Left colon (tissue), 2 donors: Measurements from ENCODE around the gene PDZK1IP1. TPM values are rescaled to one million over a fixed set of nuclear protein-coding genes. Genes with fewer than 3 reads are reported as not detected.
"Not testable (repeated sequence)": the region's sequence is repeated elsewhere in the genome, so short reads cannot be mapped to it uniquely, and the experiment has no call there.

ENCODE experiments used
- ATAC-seq: fragments of 200-7000 bp; cut with Tn5 transposase; one replicate; pipeline ENCODE4 v1.9.1; 2020; ENCODE audit warnings: mild to moderate bottlenecking, moderate library complexity
- DNase-seq, 2 donors: peaks; one replicate each; pipeline ENCODE4 v3.0.0-alpha.2; 2020
- intact Hi-C, 2 donors: fragments of 100-400 bp; cut with DNase I in 1 of 2; cut with micrococcal nuclease in 1 of 2; formaldehyde crosslinking; loops; one replicate each; pipeline versions ENCODE4 v1.11.2 to v1.14.0; 2022; cut with DNase I, micrococcal nuclease
- total RNA-seq, 2 donors: library from RNA; stranded (reverse); fragmentation: NEBNext Ultra II Directional; extraction: Animal tissue kit (Norgen Biotek cat#: 25700); gene quantifications; one replicate each; pipeline ENCODE4 v1.2.1, GENCODE V29; 2021
- donor health status: DM: no; HTN: no; CAD: no.
- donor health status: DM: yes; HTN: yes; CAD: no.

The PDZK1IP1 gene
- total RNA-seq, 2 donors from 2014 or later: 32.4 to 107 TPM

GRCh38 chr1:47164552-47164951 is 25.3 kb downstream of the PDZK1IP1 start:
- ATAC-seq (no peak), DNase-seq (no peak)
- intact Hi-C loops: no loop called here

- ATAC-seq: no peak
- intact Hi-C loops: no loop called here
- no peak for DNase-seq
These were observed 28.4 kb downstream of the PDZK1IP1 start for GRCh38 chr1:47161298-47162040.

- intact Hi-C loops: no loop called here
- no peak for ATAC-seq
- no peak for DNase-seq
These were observed 29.1 kb downstream of the PDZK1IP1 start for GRCh38 chr1:47160716-47161115.

GRCh38 chr1:47157957-47158356 is 31.9 kb downstream of the PDZK1IP1 start:
- intact Hi-C loops, DNase-seq, ATAC-seq: not testable (repeated sequence)

GRCh38 chr1:47156457-47156856 is 33.4 kb downstream of the PDZK1IP1 start:
- DNase-seq, ATAC-seq, intact Hi-C loops: not testable (repeated sequence)

DNA sequence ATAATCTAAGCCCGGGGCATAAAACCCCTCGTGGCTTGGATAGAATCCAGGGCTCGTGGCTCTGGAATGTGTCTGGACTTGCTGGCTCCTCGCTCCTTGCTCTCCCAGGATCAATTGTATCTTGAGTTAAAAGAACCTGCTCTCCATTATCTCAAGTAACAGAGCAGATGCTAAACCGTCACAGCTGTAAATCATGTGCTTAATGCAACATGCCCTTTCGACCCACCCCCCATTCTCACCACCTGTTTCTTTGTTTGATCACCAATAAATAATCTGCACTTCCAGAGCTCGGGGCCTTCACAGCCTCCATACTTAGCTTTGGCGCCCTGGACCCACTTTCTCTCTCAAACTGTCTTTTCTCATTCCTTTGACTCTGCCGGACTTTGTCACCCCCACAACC is 40.7 kb downstream of the PDZK1IP1 start:
- ATAC-seq, intact Hi-C loops: not testable (repeated sequence)

GRCh38 chr1:47147047-47147785 is 42.6 kb downstream of the PDZK1IP1 start:
- intact Hi-C loops: no loop called here
- ATAC-seq: no peak
- no peak for DNase-seq

More for the DNA sequence above, 40.7 kb downstream of the PDZK1IP1 start:
- not testable (repeated sequence) for DNase-seq

- intact Hi-C loops, DNase-seq, ATAC-seq: not testable (repeated sequence)
These were observed 43.3 kb downstream of the PDZK1IP1 start for GRCh38 chr1:47146495-47146894.

- peak; percentile 37 for ATAC-seq
- DNase-seq, intact Hi-C loops: not testable (repeated sequence)
These were observed 46.2 kb downstream of the PDZK1IP1 start for GRCh38 chr1:47143654-47144053.

- DNase-seq, intact Hi-C loops, ATAC-seq: not testable (repeated sequence)
These were observed 49.5 kb downstream of the PDZK1IP1 start for GRCh38 chr1:47140358-47140757.

DNA sequence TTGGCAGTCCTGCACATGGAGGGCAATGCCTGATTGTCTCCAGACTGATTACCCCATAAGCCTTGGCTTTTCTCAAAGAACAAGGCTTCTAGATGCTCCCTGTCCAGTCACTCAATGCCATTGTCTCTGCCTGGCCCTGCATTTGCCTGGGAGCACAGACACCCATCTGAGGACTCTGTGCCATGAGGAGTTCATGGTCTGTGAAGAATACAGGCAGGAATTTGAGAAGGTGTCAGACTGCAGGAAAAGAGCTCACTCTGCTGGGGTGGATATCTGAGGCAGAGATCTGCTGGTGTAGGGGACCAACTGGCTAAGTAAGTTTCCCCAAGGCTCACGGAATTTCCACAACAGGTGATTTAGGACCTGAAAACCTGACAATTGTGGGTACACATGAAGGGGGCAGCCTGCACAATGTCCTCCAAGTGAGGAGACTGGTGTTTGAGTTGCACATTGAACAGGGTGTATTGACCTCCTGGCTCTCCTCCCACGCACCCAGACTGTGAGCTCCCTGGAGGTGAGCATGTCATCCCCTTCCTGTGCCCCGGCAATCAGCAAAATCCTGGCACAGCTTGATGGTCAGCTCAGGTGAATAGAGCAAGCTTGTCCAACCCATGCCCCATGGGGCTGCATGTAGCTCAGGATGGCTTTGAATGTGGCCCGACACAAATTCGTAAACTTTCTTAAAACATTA is 51.8 kb downstream of the PDZK1IP1 start:
- intact Hi-C loops: no loop called here
- DNase-seq (no peak), ATAC-seq (no peak)

- ATAC-seq (no peak), DNase-seq (no peak)
- intact Hi-C loops: no loop called here
These were observed 52.6 kb downstream of the PDZK1IP1 start, which contains the start of gene CYP4A22 for GRCh38 chr1:47137198-47137597. Gene CYP4A22 (plus strand): TSS chr1:47137441. CDS start chr1:47137486, 45 bp downstream.

Other genes with a start within 250 kb of the PDZK1IP1 start
- not detected for gene CYP4A11, start 248.6 kb downstream of the PDZK1IP1 start, total RNA-seq
- gene CYP4X1, start 166.4 kb downstream of the PDZK1IP1 start, total RNA-seq: 1 to 10 TPM; 1.1 to 2.2 TPM
- under 1 TPM in 1 of 2 donors, not detected in 1; 0.14 TPM for gene CYP4Z1, start 122.8 kb downstream of the PDZK1IP1 start, total RNA-seq
- not detected for gene CYP4A22, start 52.6 kb downstream of the PDZK1IP1 start, total RNA-seq
- 1 to 10 TPM; 1.2 to 1.3 TPM for gene TAL1, start 42.2 kb upstream of the PDZK1IP1 start, total RNA-seq
- gene STIL, start 124.1 kb upstream of the PDZK1IP1 start, total RNA-seq: 10 to 100 TPM in 1 of 2 donors, 1 to 10 TPM in 1; 4.7 to 10.7 TPM
- 100 to 1,000 TPM; 216 to 220 TPM for gene CMPK1, start 143.8 kb upstream of the PDZK1IP1 start, total RNA-seq
- not detected for gene FOXE3, start 226.2 kb upstream of the PDZK1IP1 start, total RNA-seq
- 10 to 100 TPM; 16.1 to 20.7 TPM for gene FOXD2, start 248.0 kb upstream of the PDZK1IP1 start, total RNA-seq